Astrocyte of the spinal cord (primary cell): ENCODE data around the gene SOX5.

ENCODE experiments used
- DNase-seq: peaks from one replicate; pipeline ENCODE4 v3.0.0; 2011; ENCODE audit warnings: low read depth, low spot score
- H3K4me3 ChIP-seq: 2 replicates; pipeline ENCODE4 v1.5.1; 2011; ENCODE audit warnings: low read depth, mild to moderate bottlenecking, low read length, moderate library complexity
- CTCF ChIP-seq: IDR thresholded peaks from 2 replicates; pipeline ENCODE4 v1.5.1; 2012; ENCODE audit warnings: low read depth, mild to moderate bottlenecking, low read length, inconsistent platforms
- in situ Hi-C: cut with HindIII; loops from 2 replicates; pipeline ENCODE4 v1.10.0; 2017; ENCODE audit warnings: low sequenced_read_pairs

Gene SOX5

GRCh38 chr12:23781118-23781517 is 168.4 kb downstream of the SOX5 start:
- no peak overlapping the region for H3K4me3 ChIP-seq
- TF ChIP-seq CTCF, result no peak
- DNase-seq, result no peak
- in situ Hi-C loops, result no loop called here

GRCh38 chr12:23775208-23775607 is 174.3 kb downstream of the SOX5 start:
- in situ Hi-C loops, result no loop called here
- no peak overlapping the region for H3K4me3 ChIP-seq
- no peak for TF ChIP-seq CTCF
- DNase-seq, result no peak

GRCh38 chr12:23771240-23771949 is 178.1 kb downstream of the SOX5 start:
- in situ Hi-C loops, result no loop called here
- no peak for TF ChIP-seq CTCF
- peak; percentile 18 for DNase-seq
- no peak overlapping the region for H3K4me3 ChIP-seq

GRCh38 chr12:23770202-23770938 is 179.1 kb downstream of the SOX5 start:
- in situ Hi-C loops, result no loop called here
- TF ChIP-seq CTCF, result no peak
- DNase-seq, result no peak

GRCh38 chr12:23767834-23768233 is 181.6 kb downstream of the SOX5 start:
- TF ChIP-seq CTCF, result no peak
- in situ Hi-C loops, result no loop called here
- no peak for DNase-seq
- no peak overlapping the region for H3K4me3 ChIP-seq

More at GRCh38 chr12:23770202-23770938, 179.1 kb downstream of the SOX5 start:
- no peak overlapping the region for H3K4me3 ChIP-seq

GRCh38 chr12:23763724-23764123 is 185.7 kb downstream of the SOX5 start:
- in situ Hi-C loops, result no loop called here
- DNase-seq, result no peak
- H3K4me3 ChIP-seq, result no peak overlapping the region
- TF ChIP-seq CTCF, result no peak
